ENCODE results near the gene CDH7.

The CDH7 gene

GRCh38 chr18:65821911-65822310 is 71.1 kb downstream of the CDH7 start:
- H2AFZ ChIP-seq (ENCODE audit: low read length): no peak overlapping the region

GRCh38 chr18:65822826-65823225 is 72.0 kb downstream of the CDH7 start:
- H3K9me2 ChIP-seq (replicated peaks; ENCODE audit: low read depth, low read length): no peaks in the 10 kb centered on the region
- H3K4me3 ChIP-seq (ENCODE audit: low read length, poor library complexity, severe bottlenecking): no peak overlapping the region
- no peaks in the 10 kb centered on the region for H3K27me3 ChIP-seq (ENCODE audit: insufficient read depth, low read length, poor library complexity, severe bottlenecking)
- H3K9ac ChIP-seq (ENCODE audit: low read depth, low read length, poor library complexity, severe bottlenecking): no peak overlapping the region
- TF ChIP-seq EZH2phosphoT487 (IDR thresholded peaks at IDR 0.05; ENCODE audit: borderline replicate concordance) (no peak), CTCF (conservative IDR thresholded peaks at IDR 0.05; ENCODE audit: low read length) (no peak)
- H3F3A ChIP-seq (ENCODE audit: low read depth): no peaks in the 10 kb centered on the region
- no peak overlapping the region for H3K4me2 ChIP-seq (ENCODE audit: low read depth, low read length, poor library complexity, severe bottlenecking)
- no peaks in the 10 kb centered on the region for H3K9me3 ChIP-seq (ENCODE audit: insufficient read depth, low read depth, low read length)
- no peaks in the 10 kb centered on the region for H4K20me1 ChIP-seq (ENCODE audit: insufficient read depth, low read length, poor library complexity, severe bottlenecking)
- no peak overlapping the region for H2AFZ ChIP-seq (ENCODE audit: low read length)
- H3K4me1 ChIP-seq (ENCODE audit: insufficient read depth, low read length, poor library complexity, severe bottlenecking): no peaks in the 10 kb centered on the region
- H3K79me2 ChIP-seq (ENCODE audit: insufficient read depth, low read length): no peaks in the 10 kb centered on the region
- no peaks in the 10 kb centered on the region for H3K36me3 ChIP-seq (ENCODE audit: insufficient read depth, low read length)

More at GRCh38 chr18:65821911-65822310, 71.1 kb downstream of the CDH7 start:
- TF ChIP-seq EZH2phosphoT487 (IDR thresholded peaks at IDR 0.05; ENCODE audit: borderline replicate concordance) (no peak), CTCF (conservative IDR thresholded peaks at IDR 0.05; ENCODE audit: low read length) (no peak)
- no peak overlapping the region for H3K4me3 ChIP-seq (ENCODE audit: low read length, poor library complexity, severe bottlenecking)
- H3K9ac ChIP-seq (ENCODE audit: low read depth, low read length, poor library complexity, severe bottlenecking): no peak overlapping the region
- H3K9me2 ChIP-seq (replicated peaks; ENCODE audit: low read depth, low read length): no peaks in the 10 kb centered on the region
- no peaks in the 10 kb centered on the region for H3K79me2 ChIP-seq (ENCODE audit: insufficient read depth, low read length)
- H3K4me2 ChIP-seq (ENCODE audit: low read depth, low read length, poor library complexity, severe bottlenecking): no peak overlapping the region
- no peaks in the 10 kb centered on the region for H3K9me3 ChIP-seq (ENCODE audit: insufficient read depth, low read depth, low read length)
- no peaks in the 10 kb centered on the region for H3K27me3 ChIP-seq (ENCODE audit: insufficient read depth, low read length, poor library complexity, severe bottlenecking)
- no peaks in the 10 kb centered on the region for H3K36me3 ChIP-seq (ENCODE audit: insufficient read depth, low read length)
- H3F3A ChIP-seq (ENCODE audit: low read depth): no peaks in the 10 kb centered on the region
- no peaks in the 10 kb centered on the region for H3K4me1 ChIP-seq (ENCODE audit: insufficient read depth, low read length, poor library complexity, severe bottlenecking)
- no peaks in the 10 kb centered on the region for H4K20me1 ChIP-seq (ENCODE audit: insufficient read depth, low read length, poor library complexity, severe bottlenecking)

GRCh38 chr18:65827444-65827843 is 76.6 kb downstream of the CDH7 start:
- no peak overlapping the region for H3K4me2 ChIP-seq (ENCODE audit: low read depth, low read length, poor library complexity, severe bottlenecking)
- H3K9ac ChIP-seq (ENCODE audit: low read depth, low read length, poor library complexity, severe bottlenecking): no peak overlapping the region
- no peaks in the 10 kb centered on the region for H3K4me1 ChIP-seq (ENCODE audit: insufficient read depth, low read length, poor library complexity, severe bottlenecking)
- no peak overlapping the region for H3K4me3 ChIP-seq (ENCODE audit: low read length, poor library complexity, severe bottlenecking)
- no peaks in the 10 kb centered on the region for H3K9me2 ChIP-seq (replicated peaks; ENCODE audit: low read depth, low read length)
- no peaks in the 10 kb centered on the region for H3F3A ChIP-seq (ENCODE audit: low read depth)
- no peaks in the 10 kb centered on the region for H4K20me1 ChIP-seq (ENCODE audit: insufficient read depth, low read length, poor library complexity, severe bottlenecking)
- H2AFZ ChIP-seq (ENCODE audit: low read length): no peak overlapping the region
- H3K79me2 ChIP-seq (ENCODE audit: insufficient read depth, low read length): no peaks in the 10 kb centered on the region
- TF ChIP-seq CTCF (conservative IDR thresholded peaks at IDR 0.05; ENCODE audit: low read length) (no peak), EZH2phosphoT487 (IDR thresholded peaks at IDR 0.05; ENCODE audit: borderline replicate concordance) (no peak)
- no peaks in the 10 kb centered on the region for H3K36me3 ChIP-seq (ENCODE audit: insufficient read depth, low read length)
- no peaks in the 10 kb centered on the region for H3K9me3 ChIP-seq (ENCODE audit: insufficient read depth, low read depth, low read length)
- H3K27me3 ChIP-seq (ENCODE audit: insufficient read depth, low read length, poor library complexity, severe bottlenecking): no peaks in the 10 kb centered on the region

Measured in Loucy (cell line).